GM12878 (cell line): ENCODE measurements around the gene ADK. TPM values are rescaled to one million over a fixed set of nuclear protein-coding genes. Genes with fewer than 3 reads are reported as not detected.

ENCODE experiments used
- ATAC-seq: fragments of 200-7000 bp; cut with Tn5 transposase; 3 replicates; pipeline ENCODE4 v1.9.1; 2020; ENCODE audit warnings: mild to moderate bottlenecking, moderate library complexity
- BruUV-seq: library from RNA; stranded (reverse); fragments of 400-500 nt; replicated peaks from 2 replicates; lab custom pipeline; 2021; lab: Mats Ljungman, UMichigan
- CTCF ChIA-PET: fragments of 300-600 bp; sonication (Branson Sonifier 250); formaldehyde crosslinking; extraction: SDS; loops from one replicate; lab custom pipeline; 2021; ENCODE audit warnings: inconsistent platforms; lab: Yijun Ruan, JAX
- POLR2A ChIA-PET: fragments of 350-600 bp; formaldehyde crosslinking; extraction: SDS; loops from one replicate; lab custom pipeline; 2021; ENCODE audit warnings: inconsistent platforms; lab: Charles Lee
- RAD21 ChIA-PET: fragments of 300-600 bp; sonication (Branson Sonifier 250); formaldehyde crosslinking; loops from one replicate; lab custom pipeline; 2023; ENCODE audit warnings: antibody characterized with exemption; ENCODE audit not compliant: unreplicated experiment; lab: Charles Lee
- SMC1A ChIA-PET: fragments of 300-600 bp; sonication (Branson Sonifier 250); formaldehyde crosslinking; loops from one replicate; lab custom pipeline; 2023; ENCODE audit not compliant: unreplicated experiment, uncharacterized antibody; lab: Charles Lee
- DNase-seq: peaks from one replicate; pipeline ENCODE4 v3.0.0-alpha.2; 2011; ENCODE audit warnings: low read depth, low spot score
- FAIRE-seq: peaks from 3 replicates; lab custom pipeline; 2011; peaks lifted over from hg19 to GRCh38; lab: Jason Lieb, UNC
- H2AFZ ChIP-seq: 2 replicates; pipeline ENCODE4 v1.6.0; 2011; ENCODE audit warnings: low read depth, low read length, control low read depth; ENCODE audit not compliant: control insufficient read depth
- H3K27ac ChIP-seq: 2 replicates; pipeline ENCODE4 v1.5.1; 2011; ENCODE audit warnings: control low read depth; ENCODE audit not compliant: control insufficient read depth, insufficient read depth
- H3K27me3 ChIP-seq, 2 experiments: replicated peaks in 1 of 2; 2 replicates each; pipeline versions ENCODE4 v1.6.0 to v1.6.1; 2011; ENCODE audit warnings: low read length in 1 of 2; ENCODE audit not compliant: control insufficient read depth in 2 of 2, insufficient read depth in 2 of 2
- H3K36me3 ChIP-seq, 2 experiments: 2 replicates each; pipeline ENCODE4 v1.5.1; 2011; ENCODE audit warnings: low read length in 1 of 2; ENCODE audit not compliant: control insufficient read depth in 2 of 2, insufficient read depth in 2 of 2
- H3K4me1 ChIP-seq: 2 replicates; pipeline ENCODE4 v1.6.1; 2011; ENCODE audit warnings: mild to moderate bottlenecking, low read length, moderate library complexity, mixed read lengths; ENCODE audit not compliant: control insufficient read depth, insufficient read depth
- H3K4me2 ChIP-seq: 2 replicates; pipeline ENCODE4 v1.6.0; 2011; ENCODE audit warnings: control low read depth; ENCODE audit not compliant: control insufficient read depth, insufficient read depth
- H3K4me3 ChIP-seq: fragments of 200-600 bp; sonication (generic); 2 replicates; pipeline ENCODE4 v1.5.1; 2016
- H3K79me2 ChIP-seq: 2 replicates; pipeline ENCODE4 v1.6.0; 2011; ENCODE audit warnings: low read length; ENCODE audit not compliant: control insufficient read depth, insufficient read depth
- H3K9ac ChIP-seq: 2 replicates; pipeline ENCODE4 v1.8.0; 2011; ENCODE audit warnings: low read length, control low read depth, mixed read lengths; ENCODE audit not compliant: control insufficient read depth, insufficient read depth
- H3K9me3 ChIP-seq: replicated peaks from 3 replicates; pipeline ENCODE4 v1.5.1; 2011; ENCODE audit warnings: mild to moderate bottlenecking, low read length; ENCODE audit not compliant: control insufficient read depth, insufficient read depth
- H4K20me1 ChIP-seq: 2 replicates; pipeline ENCODE4 v1.6.0; 2011; ENCODE audit not compliant: control insufficient read depth, insufficient read depth
- BMI1 ChIP-seq: fragments of 450-650 bp; IDR thresholded peaks from 2 replicates; pipeline ENCODE4 v1.6.1; 2016; ENCODE audit warnings: mild to moderate bottlenecking, moderate library complexity, borderline replicate concordance
- CBX5 ChIP-seq: sonication (generic); IDR thresholded peaks from 2 replicates; pipeline ENCODE4 v1.6.1; 2016; ENCODE audit warnings: low read depth, moderate library complexity, mild to moderate bottlenecking, inconsistent platforms
- CEBPB ChIP-seq, 2 experiments: fragments of 150-350 bp in 1 of 2; IDR thresholded peaks; 2 replicates each; pipeline ENCODE4 v1.6.1; 2012 to 2014; ENCODE audit warnings: low read depth in 2 of 2, low read length in 2 of 2, borderline replicate concordance in 1 of 2, inconsistent platforms in 1 of 2
- EZH2 ChIP-seq: IDR thresholded peaks from 2 replicates; pipeline ENCODE4 v1.6.1; 2012; ENCODE audit warnings: low read depth, mild to moderate bottlenecking, control low read depth, inconsistent platforms, low read length, borderline replicate concordance; ENCODE audit not compliant: control insufficient read depth
- MAX ChIP-seq: IDR thresholded peaks from 2 replicates; pipeline ENCODE4 v1.6.1; 2012; ENCODE audit warnings: low read depth, low read length, improper control_type of control experiment
- MYB ChIP-seq: fragments of 150-350 bp; IDR thresholded peaks from 2 replicates; pipeline ENCODE4 v1.6.1; 2014; ENCODE audit warnings: mild to moderate bottlenecking, low read depth, low read length, borderline replicate concordance
- NKRF ChIP-seq: fragments of 450-650 bp; conservative IDR thresholded peaks from 2 replicates; pipeline ENCODE4 v1.6.1; 2017; ENCODE audit warnings: mild to moderate bottlenecking, moderate library complexity
- NRF1 ChIP-seq: conservative IDR thresholded peaks from 2 replicates; pipeline ENCODE4 v1.6.1; 2011; ENCODE audit warnings: mild to moderate bottlenecking, low read depth, low read length, improper control_type of control experiment
- POLR2AphosphoS5 ChIP-seq: IDR thresholded peaks from 2 replicates; pipeline ENCODE4 v1.6.1; 2011; ENCODE audit warnings: mild to moderate bottlenecking, low read length, inconsistent platforms
- SMAD5 ChIP-seq: IDR thresholded peaks from 2 replicates; pipeline ENCODE4 v1.6.1; 2016; ENCODE audit warnings: antibody characterized with exemption, low read depth
- STAT1 ChIP-seq: fragments of 450-650 bp; conservative IDR thresholded peaks from 2 replicates; pipeline ENCODE4 v1.6.1; 2014; ENCODE audit warnings: antibody characterized with exemption, mild to moderate bottlenecking
- USF1 ChIP-seq: IDR thresholded peaks from 2 replicates; pipeline ENCODE4 v1.6.1; 2011; ENCODE audit warnings: borderline replicate concordance, low read depth, mild to moderate bottlenecking, moderate library complexity, mixed read lengths, low read length; ENCODE audit not compliant: insufficient read depth; ENCODE audit errors: extremely low read length
- ZNF207 ChIP-seq: fragments of 450-650 bp; IDR thresholded peaks from 2 replicates; pipeline ENCODE4 v1.6.1; 2014; ENCODE audit warnings: antibody characterized with exemption, mild to moderate bottlenecking, borderline replicate concordance
- ZNF217 ChIP-seq: fragments of 450-650 bp; IDR thresholded peaks from 2 replicates; pipeline ENCODE4 v1.6.1; 2017; ENCODE audit warnings: antibody characterized with exemption, mild to moderate bottlenecking
- WGBS: methylation state at CpG from one replicate; pipeline ENCODE4 v1.1.6; 2016; ENCODE audit warnings: low lambda C conversion rate; ENCODE audit not compliant: insufficient replicate concordance, insufficient coverage; ENCODE audit errors: missing lambda C conversion rate; 5-methylcytosine and 5-hydroxymethylcytosine counted together
- in situ Hi-C: fragments of 300-500 bp; cut with MboI; formaldehyde crosslinking; loops from 9 replicates; pipeline ENCODE4 v1.14.3; 2018; ENCODE audit warnings: mixed read lengths
- intact Hi-C: fragments of 100-400 bp; cut with micrococcal nuclease; formaldehyde crosslinking; loops from one replicate; pipeline ENCODE4 v1.14.2; 2022; ENCODE audit not compliant: unreplicated experiment
- polyA plus RNA-seq, 11 experiments: library from polyadenylated mRNA; depleted of rRNA in 4 of 11; unstranded in 6 of 11; stranded (reverse) in 5 of 11; fragments of >200 nt; fragmentation: Nextera tagmentation in 4 of 11; fragmentation: Illumina TruSeq in 1 of 11; extraction: Ambion mirVana in 4 of 11; extraction: Trizol in 1 of 11; gene quantifications; 1 replicate in 1 of 11; 2 replicates in 10 of 11; pipeline versions ENCODE4 v1.2.1 to v1.2.3, GENCODE V29; 2011 to 2016; ENCODE audit warnings: inconsistent platforms in 2 of 11, missing spikeins in 2 of 11, low read depth in 1 of 11
- total RNA-seq, 4 experiments: library from RNA; depleted of rRNA in 3 of 4; stranded (reverse); fragments of >200 nt in 3 of 4; fragmentation: Illumina TruSeq in 1 of 4; extraction: Trizol in 1 of 4; gene quantifications; 2 replicates each; pipeline versions ENCODE4 v1.2.1 to v1.2.3, GENCODE V29; 2013 to 2021
- TF ChIP-seq, protein P1 (sequence below): fragments of 450-650 bp; IDR thresholded peaks from 2 replicates; pipeline ENCODE4 v1.6.1; 2017; ENCODE audit warnings: mild to moderate bottlenecking, moderate library complexity

Gene ADK
- total and polyA plus RNA-seq, 10 of the 15 experiments (the other 5 are each of a cell fraction or from before 2014, with no cell fraction given): 42.0 to 151 (median 81.6) TPM

GRCh38 chr10:74488907-74489306, 337.9 kb downstream of the ADK start (continued):
- TF ChIP-seq MAX (no peak), SMAD5 (no peak), NRF1 (no peak)
- TF ChIP-seq, protein P1, sequence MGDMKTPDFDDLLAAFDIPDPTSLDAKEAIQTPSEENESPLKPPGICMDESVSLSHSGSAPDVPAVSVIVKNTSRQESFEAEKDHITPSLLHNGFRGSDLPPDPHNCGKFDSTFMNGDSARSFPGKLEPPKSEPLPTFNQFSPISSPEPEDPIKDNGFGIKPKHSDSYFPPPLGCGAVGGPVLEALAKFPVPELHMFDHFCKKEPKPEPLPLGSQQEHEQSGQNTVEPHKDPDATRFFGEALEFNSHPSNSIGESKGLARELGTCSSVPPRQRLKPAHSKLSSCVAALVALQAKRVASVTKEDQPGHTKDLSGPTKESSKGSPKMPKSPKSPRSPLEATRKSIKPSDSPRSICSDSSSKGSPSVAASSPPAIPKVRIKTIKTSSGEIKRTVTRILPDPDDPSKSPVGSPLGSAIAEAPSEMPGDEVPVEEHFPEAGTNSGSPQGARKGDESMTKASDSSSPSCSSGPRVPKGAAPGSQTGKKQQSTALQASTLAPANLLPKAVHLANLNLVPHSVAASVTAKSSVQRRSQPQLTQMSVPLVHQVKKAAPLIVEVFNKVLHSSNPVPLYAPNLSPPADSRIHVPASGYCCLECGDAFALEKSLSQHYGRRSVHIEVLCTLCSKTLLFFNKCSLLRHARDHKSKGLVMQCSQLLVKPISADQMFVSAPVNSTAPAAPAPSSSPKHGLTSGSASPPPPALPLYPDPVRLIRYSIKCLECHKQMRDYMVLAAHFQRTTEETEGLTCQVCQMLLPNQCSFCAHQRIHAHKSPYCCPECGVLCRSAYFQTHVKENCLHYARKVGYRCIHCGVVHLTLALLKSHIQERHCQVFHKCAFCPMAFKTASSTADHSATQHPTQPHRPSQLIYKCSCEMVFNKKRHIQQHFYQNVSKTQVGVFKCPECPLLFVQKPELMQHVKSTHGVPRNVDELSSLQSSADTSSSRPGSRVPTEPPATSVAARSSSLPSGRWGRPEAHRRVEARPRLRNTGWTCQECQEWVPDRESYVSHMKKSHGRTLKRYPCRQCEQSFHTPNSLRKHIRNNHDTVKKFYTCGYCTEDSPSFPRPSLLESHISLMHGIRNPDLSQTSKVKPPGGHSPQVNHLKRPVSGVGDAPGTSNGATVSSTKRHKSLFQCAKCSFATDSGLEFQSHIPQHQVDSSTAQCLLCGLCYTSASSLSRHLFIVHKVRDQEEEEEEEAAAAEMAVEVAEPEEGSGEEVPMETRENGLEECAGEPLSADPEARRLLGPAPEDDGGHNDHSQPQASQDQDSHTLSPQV: no peak

GRCh38 chr10:74490551-74490950, 339.5 kb downstream of the ADK start:
- H3K27ac ChIP-seq: no peak overlapping the region
- ChIA-PET SMC1A (interaction anchor here (1.2 to 2.2 kb wide), 5 partner anchors 10 to 52 kb away, joined by 3 to 9 read pairs (median 4); no protein-coding TSS in a partner anchor), POLR2A (no interaction called here), CTCF (interaction anchor here (0.9 kb wide), 1 partner anchor 117 kb away, joined by 3 read pairs; no protein-coding TSS in a partner anchor), RAD21 (interaction anchor here (0.7 kb wide), 1 partner anchor 45 kb away, joined by 4 read pairs; no protein-coding TSS in a partner anchor)
- no peak overlapping the region for H3K4me3 ChIP-seq
- in situ Hi-C loops: no loop called here
- H2AFZ ChIP-seq: no peak overlapping the region
- H4K20me1 ChIP-seq: no peaks in the 10 kb centered on the region
- 99% methylated on average over 4 of the region's 4 CpGs for WGBS
- H3K9ac ChIP-seq: no peak overlapping the region
- no peaks in the 10 kb centered on the region for H3K36me3 ChIP-seq
- no TSS peak for BruUV-seq
- no peaks in the 10 kb centered on the region for H3K27me3 ChIP-seq
- H3K4me2 ChIP-seq: no peak overlapping the region
- H3K9me3 ChIP-seq: no peaks in the 10 kb centered on the region; the same call in 2 of the 3 replicates
- no peak for ATAC-seq
- DNase-seq: no peak
- no peaks in the 10 kb centered on the region for H3K4me1 ChIP-seq
- FAIRE-seq: no peak
- intact Hi-C loops: no loop called here
- H3K79me2 ChIP-seq: no peaks in the 10 kb centered on the region
- TF ChIP-seq CBX5 (no peak), BMI1 (no peak), MYB (no peak), CEBPB (IDR thresholded peaks at IDR 0.05; ENCODE audit: borderline replicate concordance in 1 of 2, low read depth in 2 of 2, low read length in 2 of 2) (no peak), NKRF (no peak), POLR2AphosphoS5 (no peak), ZNF217 (no peak), EZH2 (no peak), ZNF207 (no peak), STAT1 (no peak), USF1 (no peak)
